ENCODE results near the gene STK11IP.

STK11IP gene

DNA sequence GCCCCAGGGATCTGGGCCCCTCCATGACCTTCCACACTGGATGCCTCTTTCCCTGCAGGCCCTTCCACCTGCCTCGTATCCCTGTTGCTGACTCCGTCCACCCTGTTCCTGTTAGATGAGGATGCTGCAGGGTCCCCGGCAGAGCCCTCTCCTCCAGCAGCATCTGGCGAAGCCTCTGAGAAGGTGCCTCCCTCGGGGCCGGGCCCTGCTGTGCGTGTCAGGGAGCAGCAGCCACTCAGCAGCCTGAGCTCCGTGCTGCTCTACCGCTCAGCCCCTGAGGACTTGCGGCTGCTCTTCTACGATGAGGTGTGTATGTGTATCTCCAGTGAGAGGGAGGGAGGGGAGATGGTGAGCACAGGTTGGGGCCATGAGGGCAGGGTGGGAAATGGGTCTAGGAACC, 17.4 kb downstream of the STK11IP start (continued):
- TF ChIP-seq, protein P1, sequence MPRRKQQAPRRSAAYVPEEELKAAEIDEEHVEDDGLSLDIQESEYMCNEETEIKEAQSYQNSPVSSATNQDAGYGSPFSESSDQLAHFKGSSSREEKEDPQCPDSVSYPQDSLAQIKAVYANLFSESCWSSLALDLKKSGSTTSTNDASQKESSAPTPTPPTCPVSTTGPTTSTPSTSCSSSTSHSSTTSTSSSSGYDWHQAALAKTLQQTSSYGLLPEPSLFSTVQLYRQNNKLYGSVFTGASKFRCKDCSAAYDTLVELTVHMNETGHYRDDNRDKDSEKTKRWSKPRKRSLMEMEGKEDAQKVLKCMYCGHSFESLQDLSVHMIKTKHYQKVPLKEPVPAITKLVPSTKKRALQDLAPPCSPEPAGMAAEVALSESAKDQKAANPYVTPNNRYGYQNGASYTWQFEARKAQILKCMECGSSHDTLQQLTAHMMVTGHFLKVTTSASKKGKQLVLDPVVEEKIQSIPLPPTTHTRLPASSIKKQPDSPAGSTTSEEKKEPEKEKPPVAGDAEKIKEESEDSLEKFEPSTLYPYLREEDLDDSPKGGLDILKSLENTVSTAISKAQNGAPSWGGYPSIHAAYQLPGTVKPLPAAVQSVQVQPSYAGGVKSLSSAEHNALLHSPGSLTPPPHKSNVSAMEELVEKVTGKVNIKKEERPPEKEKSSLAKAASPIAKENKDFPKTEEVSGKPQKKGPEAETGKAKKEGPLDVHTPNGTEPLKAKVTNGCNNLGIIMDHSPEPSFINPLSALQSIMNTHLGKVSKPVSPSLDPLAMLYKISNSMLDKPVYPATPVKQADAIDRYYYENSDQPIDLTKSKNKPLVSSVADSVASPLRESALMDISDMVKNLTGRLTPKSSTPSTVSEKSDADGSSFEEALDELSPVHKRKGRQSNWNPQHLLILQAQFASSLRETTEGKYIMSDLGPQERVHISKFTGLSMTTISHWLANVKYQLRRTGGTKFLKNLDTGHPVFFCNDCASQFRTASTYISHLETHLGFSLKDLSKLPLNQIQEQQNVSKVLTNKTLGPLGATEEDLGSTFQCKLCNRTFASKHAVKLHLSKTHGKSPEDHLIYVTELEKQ (tag by site-specific recombination; IDR thresholded peaks at IDR 0.05; ENCODE audit: borderline replicate concordance): no peak
- TF ChIP-seq ZNF302 (tag by site-specific recombination; IDR thresholded peaks at IDR 0.05; ENCODE audit: low read depth) (no peak), ZNF433 (tag by site-specific recombination; IDR thresholded peaks at IDR 0.05; ENCODE audit: low read depth) (no peak)
- TF ChIP-seq, protein P2, sequence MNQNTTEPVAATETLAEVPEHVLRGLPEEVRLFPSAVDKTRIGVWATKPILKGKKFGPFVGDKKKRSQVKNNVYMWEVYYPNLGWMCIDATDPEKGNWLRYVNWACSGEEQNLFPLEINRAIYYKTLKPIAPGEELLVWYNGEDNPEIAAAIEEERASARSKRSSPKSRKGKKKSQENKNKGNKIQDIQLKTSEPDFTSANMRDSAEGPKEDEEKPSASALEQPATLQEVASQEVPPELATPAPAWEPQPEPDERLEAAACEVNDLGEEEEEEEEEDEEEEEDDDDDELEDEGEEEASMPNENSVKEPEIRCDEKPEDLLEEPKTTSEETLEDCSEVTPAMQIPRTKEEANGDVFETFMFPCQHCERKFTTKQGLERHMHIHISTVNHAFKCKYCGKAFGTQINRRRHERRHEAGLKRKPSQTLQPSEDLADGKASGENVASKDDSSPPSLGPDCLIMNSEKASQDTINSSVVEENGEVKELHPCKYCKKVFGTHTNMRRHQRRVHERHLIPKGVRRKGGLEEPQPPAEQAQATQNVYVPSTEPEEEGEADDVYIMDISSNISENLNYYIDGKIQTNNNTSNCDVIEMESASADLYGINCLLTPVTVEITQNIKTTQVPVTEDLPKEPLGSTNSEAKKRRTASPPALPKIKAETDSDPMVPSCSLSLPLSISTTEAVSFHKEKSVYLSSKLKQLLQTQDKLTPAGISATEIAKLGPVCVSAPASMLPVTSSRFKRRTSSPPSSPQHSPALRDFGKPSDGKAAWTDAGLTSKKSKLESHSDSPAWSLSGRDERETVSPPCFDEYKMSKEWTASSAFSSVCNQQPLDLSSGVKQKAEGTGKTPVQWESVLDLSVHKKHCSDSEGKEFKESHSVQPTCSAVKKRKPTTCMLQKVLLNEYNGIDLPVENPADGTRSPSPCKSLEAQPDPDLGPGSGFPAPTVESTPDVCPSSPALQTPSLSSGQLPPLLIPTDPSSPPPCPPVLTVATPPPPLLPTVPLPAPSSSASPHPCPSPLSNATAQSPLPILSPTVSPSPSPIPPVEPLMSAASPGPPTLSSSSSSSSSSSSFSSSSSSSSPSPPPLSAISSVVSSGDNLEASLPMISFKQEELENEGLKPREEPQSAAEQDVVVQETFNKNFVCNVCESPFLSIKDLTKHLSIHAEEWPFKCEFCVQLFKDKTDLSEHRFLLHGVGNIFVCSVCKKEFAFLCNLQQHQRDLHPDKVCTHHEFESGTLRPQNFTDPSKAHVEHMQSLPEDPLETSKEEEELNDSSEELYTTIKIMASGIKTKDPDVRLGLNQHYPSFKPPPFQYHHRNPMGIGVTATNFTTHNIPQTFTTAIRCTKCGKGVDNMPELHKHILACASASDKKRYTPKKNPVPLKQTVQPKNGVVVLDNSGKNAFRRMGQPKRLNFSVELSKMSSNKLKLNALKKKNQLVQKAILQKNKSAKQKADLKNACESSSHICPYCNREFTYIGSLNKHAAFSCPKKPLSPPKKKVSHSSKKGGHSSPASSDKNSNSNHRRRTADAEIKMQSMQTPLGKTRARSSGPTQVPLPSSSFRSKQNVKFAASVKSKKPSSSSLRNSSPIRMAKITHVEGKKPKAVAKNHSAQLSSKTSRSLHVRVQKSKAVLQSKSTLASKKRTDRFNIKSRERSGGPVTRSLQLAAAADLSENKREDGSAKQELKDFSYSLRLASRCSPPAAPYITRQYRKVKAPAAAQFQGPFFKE (tag by site-specific recombination; IDR thresholded peaks at IDR 0.05; ENCODE audit: borderline replicate concordance): no peak

DNA sequence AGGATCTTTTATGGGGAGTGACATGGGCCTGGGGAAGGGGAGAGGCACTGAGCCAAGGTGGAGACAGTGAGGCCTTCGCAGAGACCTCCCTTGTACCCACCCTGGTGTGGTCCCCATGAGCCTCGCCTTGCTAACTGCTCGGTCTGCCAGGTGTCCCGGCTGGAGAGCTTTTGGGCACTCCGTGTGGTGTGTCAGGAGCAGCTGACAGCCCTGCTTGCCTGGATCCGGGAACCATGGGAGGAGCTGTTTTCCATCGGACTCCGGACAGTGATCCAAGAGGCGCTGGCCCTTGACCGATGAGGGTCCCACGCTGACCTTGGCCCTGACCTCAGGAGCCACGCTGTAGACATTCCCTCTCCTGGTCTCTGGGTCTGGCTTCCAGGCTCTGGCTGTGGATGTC, 18.2 kb downstream of the STK11IP start:
- ChIA-PET CTCF (interaction anchor here (1.2 to 1.3 kb wide), 2 partner anchors 27 to 73 kb away, joined by 3 to 6 read pairs; no protein-coding TSS in a partner anchor), POLR2A (no interaction called here)

More for the DNA sequence above, 18.2 kb downstream of the STK11IP start:
- H3K4me1 ChIP-seq (ENCODE audit: control insufficient read depth, insufficient read depth, low read length): no peaks in the 10 kb centered on the region
- H3K27ac ChIP-seq (ENCODE audit: extremely low read depth, low read depth, low read length): no peak overlapping the region
- no peak overlapping the region for H3K4me3 ChIP-seq (ENCODE audit: low read depth, low read length)
- no peaks in the 10 kb centered on the region for H3K9me3 ChIP-seq (ENCODE audit: control insufficient read depth, insufficient read depth, low read depth, low read length)
- TF ChIP-seq ZNF76 (tag by site-specific recombination; IDR thresholded peaks at IDR 0.05; ENCODE audit: borderline replicate concordance, low read depth): no peak
- TF ChIP-seq ZNF266 (tag by site-specific recombination; IDR thresholded peaks at IDR 0.05; ENCODE audit: low read depth): no peak
- TF ChIP-seq ZNF501 (tag by site-specific recombination; IDR thresholded peaks at IDR 0.05): no peak
- TF ChIP-seq ZNF530 (tag by site-specific recombination; IDR thresholded peaks at IDR 0.05; ENCODE audit: low read depth): no peak
- TF ChIP-seq, protein P3, sequence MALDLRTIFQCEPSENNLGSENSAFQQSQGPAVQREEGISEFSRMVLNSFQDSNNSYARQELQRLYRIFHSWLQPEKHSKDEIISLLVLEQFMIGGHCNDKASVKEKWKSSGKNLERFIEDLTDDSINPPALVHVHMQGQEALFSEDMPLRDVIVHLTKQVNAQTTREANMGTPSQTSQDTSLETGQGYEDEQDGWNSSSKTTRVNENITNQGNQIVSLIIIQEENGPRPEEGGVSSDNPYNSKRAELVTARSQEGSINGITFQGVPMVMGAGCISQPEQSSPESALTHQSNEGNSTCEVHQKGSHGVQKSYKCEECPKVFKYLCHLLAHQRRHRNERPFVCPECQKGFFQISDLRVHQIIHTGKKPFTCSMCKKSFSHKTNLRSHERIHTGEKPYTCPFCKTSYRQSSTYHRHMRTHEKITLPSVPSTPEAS (tag by site-specific recombination; IDR thresholded peaks at IDR 0.05): no peak
- TF ChIP-seq ZNF544 (tag by site-specific recombination; IDR thresholded peaks at IDR 0.05): no peak
- TF ChIP-seq, protein P4, sequence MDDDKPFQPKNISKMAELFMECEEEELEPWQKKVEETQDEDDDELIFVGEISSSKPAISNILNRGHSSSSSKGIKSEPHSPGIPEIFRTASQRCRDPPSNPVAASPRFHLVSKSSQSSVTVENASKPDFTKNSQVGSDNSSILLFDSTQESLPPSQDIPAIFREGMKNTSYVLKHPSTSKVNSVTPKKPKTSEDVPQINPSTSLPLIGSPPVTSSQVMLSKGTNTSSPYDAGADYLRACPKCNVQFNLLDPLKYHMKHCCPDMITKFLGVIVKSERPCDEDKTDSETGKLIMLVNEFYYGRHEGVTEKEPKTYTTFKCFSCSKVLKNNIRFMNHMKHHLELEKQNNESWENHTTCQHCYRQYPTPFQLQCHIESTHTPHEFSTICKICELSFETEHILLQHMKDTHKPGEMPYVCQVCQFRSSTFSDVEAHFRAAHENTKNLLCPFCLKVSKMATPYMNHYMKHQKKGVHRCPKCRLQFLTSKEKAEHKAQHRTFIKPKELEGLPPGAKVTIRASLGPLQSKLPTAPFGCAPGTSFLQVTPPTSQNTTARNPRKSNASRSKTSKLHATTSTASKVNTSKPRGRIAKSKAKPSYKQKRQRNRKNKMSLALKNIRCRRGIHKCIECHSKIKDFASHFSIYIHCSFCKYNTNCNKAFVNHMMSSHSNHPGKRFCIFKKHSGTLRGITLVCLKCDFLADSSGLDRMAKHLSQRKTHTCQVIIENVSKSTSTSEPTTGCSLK (tag by site-specific recombination; IDR thresholded peaks at IDR 0.05): no peak
- no peak for TF ChIP-seq ZNF747 (tag by site-specific recombination; IDR thresholded peaks at IDR 0.05)
- TF ChIP-seq ZNF146 (tag by site-specific recombination; IDR thresholded peaks at IDR 0.05): no peak
- no peak for TF ChIP-seq KLF1 (tag by site-specific recombination; IDR thresholded peaks at IDR 0.05)
- no peak for TF ChIP-seq ZNF600 (tag by site-specific recombination; IDR thresholded peaks at IDR 0.05)
- TF ChIP-seq ZNF560 (tag by site-specific recombination; IDR thresholded peaks at IDR 0.05; ENCODE audit: borderline replicate concordance): no peak
- TF ChIP-seq ZNF16 (tag by site-specific recombination; IDR thresholded peaks at IDR 0.05; ENCODE audit: low read depth): no peak
- TF ChIP-seq, protein P5, sequence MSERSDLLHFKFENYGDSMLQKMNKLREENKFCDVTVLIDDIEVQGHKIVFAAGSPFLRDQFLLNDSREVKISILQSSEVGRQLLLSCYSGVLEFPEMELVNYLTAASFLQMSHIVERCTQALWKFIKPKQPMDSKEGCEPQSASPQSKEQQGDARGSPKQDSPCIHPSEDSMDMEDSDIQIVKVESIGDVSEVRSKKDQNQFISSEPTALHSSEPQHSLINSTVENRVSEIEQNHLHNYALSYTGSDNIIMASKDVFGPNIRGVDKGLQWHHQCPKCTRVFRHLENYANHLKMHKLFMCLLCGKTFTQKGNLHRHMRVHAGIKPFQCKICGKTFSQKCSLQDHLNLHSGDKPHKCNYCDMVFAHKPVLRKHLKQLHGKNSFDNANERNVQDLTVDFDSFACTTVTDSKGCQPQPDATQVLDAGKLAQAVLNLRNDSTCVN (tag by site-specific recombination; optimal IDR thresholded peaks at IDR 0.05): no peak
- TF ChIP-seq ZNF596 (tag by site-specific recombination; IDR thresholded peaks at IDR 0.05): no peak
- TF ChIP-seq ZNF423 (tag by site-specific recombination; IDR thresholded peaks at IDR 0.05): no peak
- TF ChIP-seq ZIC2 (tag by site-specific recombination; IDR thresholded peaks at IDR 0.05): no peak
- peaks cover 0 to 48% of the 10 kb centered on the region in 2 experiments; a peak in 1 of 3 replicates for H3K36me3 ChIP-seq (ENCODE audit: control insufficient read depth in 2 of 2, insufficient read depth in 1 of 2, low read length in 2 of 2)

All from HEK293 (cell line).